HepG2 (cell line): ENCODE measurements around the gene OR14A2. TPM values are rescaled to one million over a fixed set of nuclear protein-coding genes. Genes with fewer than 3 reads are reported as not detected.
"Not testable (repeated sequence)": the region's sequence is repeated elsewhere in the genome, so short reads cannot be mapped to it uniquely, and the experiment has no call there.

Experiments
- ATAC-seq: fragments of 200-7000 bp; cut with Tn5 transposase; 3 replicates; pipeline ENCODE4 v1.9.1; 2020; ENCODE audit warnings: mild to moderate bottlenecking, moderate library complexity
- BruUV-seq: library from RNA; stranded (reverse); fragments of 400-500 nt; replicated peaks from 2 replicates; lab custom pipeline; 2021; lab: Mats Ljungman, UMichigan
- CTCF ChIA-PET: fragments of 300-600 bp; formaldehyde crosslinking; extraction: SDS; loops from one replicate; lab custom pipeline; 2021; ENCODE audit warnings: low total read pairs, inconsistent platforms, low intra/inter-chr PET ratio; lab: Yijun Ruan, JAX
- POLR2A ChIA-PET: fragments of 350-600 bp; sonication (Branson Sonifier 250); formaldehyde crosslinking; loops from one replicate; lab custom pipeline; 2020; ENCODE audit warnings: antibody characterized with exemption, inconsistent platforms; lab: Yijun Ruan, JAX
- DNase-seq: peaks from one replicate; pipeline ENCODE4 v3.0.0-alpha.2; 2015; ENCODE audit warnings: low spot score
- FAIRE-seq: peaks from 3 replicates; lab custom pipeline; 2011; peaks lifted over from hg19 to GRCh38; lab: Jason Lieb, UNC
- H2AFZ ChIP-seq: one replicate; pipeline ENCODE4 v1.6.1; 2011; ENCODE audit warnings: low read length, inconsistent platforms
- H3K27ac ChIP-seq: fragments of 300-600 bp; 3 replicates; pipeline ENCODE4 v1.8.0; 2011; ENCODE audit warnings: mixed run types, mild to moderate bottlenecking, mixed read lengths, low read length, inconsistent platforms; ENCODE audit not compliant: insufficient read depth; ENCODE audit errors: extremely low read length
- H3K27me3 ChIP-seq, 2 experiments: fragments of 200-600 bp in 1 of 2; 2 replicates in 1 of 2; 3 replicates in 1 of 2; pipeline versions ENCODE4 v1.6.0 to v1.8.0; 2011; ENCODE audit warnings: low read length in 2 of 2, mild to moderate bottlenecking in 2 of 2, moderate library complexity in 2 of 2, inconsistent platforms in 1 of 2; ENCODE audit not compliant: insufficient read depth in 2 of 2, control insufficient read depth in 1 of 2
- H3K36me3 ChIP-seq, 2 experiments: fragments of 200-600 bp in 1 of 2; replicated peaks in 1 of 2; 2 replicates in 1 of 2; 3 replicates in 1 of 2; pipeline versions ENCODE4 v1.5.1 to v1.8.0; 2011; ENCODE audit warnings: low read length in 2 of 2, inconsistent platforms in 1 of 2; ENCODE audit not compliant: insufficient read depth in 2 of 2, control insufficient read depth in 1 of 2
- H3K4me1 ChIP-seq: 2 replicates; pipeline ENCODE4 v1.5.1; 2012; ENCODE audit warnings: low read length, inconsistent platforms; ENCODE audit not compliant: insufficient read depth
- H3K4me2 ChIP-seq: 2 replicates; pipeline ENCODE4 v1.6.0; 2011; ENCODE audit warnings: low read depth, low read length, inconsistent platforms
- H3K4me3 ChIP-seq, 3 experiments: fragments of 200-600 bp in 1 of 3; sonication (generic), shearing (Covaris generic) in 1 of 3; replicated peaks in 1 of 3; 2 replicates each; pipeline ENCODE4 v1.5.1; 2011 to 2016; ENCODE audit warnings: low read length in 3 of 3, inconsistent platforms in 2 of 3, low read depth in 2 of 3, mild to moderate bottlenecking in 2 of 3, control low read depth in 1 of 3, mixed read lengths in 1 of 3; ENCODE audit not compliant: insufficient read depth in 1 of 3
- H3K79me2 ChIP-seq: one replicate; pipeline ENCODE4 v1.6.1; 2011; ENCODE audit warnings: low read length, inconsistent platforms; ENCODE audit not compliant: insufficient read depth
- H3K9ac ChIP-seq: 2 replicates; pipeline ENCODE4 v1.6.0; 2011; ENCODE audit warnings: mild to moderate bottlenecking, low read depth, low read length, inconsistent platforms; ENCODE audit not compliant: insufficient read depth
- H3K9me3 ChIP-seq: 2 replicates; pipeline ENCODE4 v1.5.1; 2012; ENCODE audit warnings: mild to moderate bottlenecking, low read length
- H4K20me1 ChIP-seq: 2 replicates; pipeline ENCODE4 v1.6.0; 2011; ENCODE audit warnings: inconsistent platforms, mild to moderate bottlenecking, low read length, moderate library complexity; ENCODE audit not compliant: insufficient read depth
- JUN ChIP-seq: sonication (generic); formaldehyde crosslinking; IDR thresholded peaks from 2 replicates; pipeline ENCODE4 v1.4.0; 2020; ENCODE audit warnings: mild to moderate bottlenecking, missing genetic modification reagents
- KDM2A ChIP-seq: sonication (generic); formaldehyde crosslinking; IDR thresholded peaks from 2 replicates; pipeline ENCODE4 v1.4.0; 2020; ENCODE audit warnings: low read depth, missing genetic modification reagents, borderline replicate concordance
- REL ChIP-seq: sonication (generic); formaldehyde crosslinking; conservative IDR thresholded peaks from 2 replicates; pipeline ENCODE4 v1.8.0; 2022; ENCODE audit warnings: mild to moderate bottlenecking, missing genetic modification reagents, moderate library complexity
- RFXAP ChIP-seq: sonication (generic); formaldehyde crosslinking; IDR thresholded peaks from 2 replicates; pipeline ENCODE4 v1.4.0; 2020; ENCODE audit warnings: missing genetic modification reagents, borderline replicate concordance
- TOE1 ChIP-seq: sonication (generic); formaldehyde crosslinking; IDR thresholded peaks from 2 replicates; pipeline ENCODE4 v1.4.0; 2020; ENCODE audit warnings: mild to moderate bottlenecking, missing genetic modification reagents
- ZNF367 ChIP-seq: sonication (generic); formaldehyde crosslinking; IDR thresholded peaks from 2 replicates; pipeline ENCODE4 v1.4.0; 2020; ENCODE audit warnings: missing genetic modification reagents, borderline replicate concordance
- ZNF570 ChIP-seq: sonication (generic); formaldehyde crosslinking; IDR thresholded peaks from 2 replicates; pipeline ENCODE4 v1.4.0; 2020; ENCODE audit warnings: mild to moderate bottlenecking, missing genetic modification reagents, borderline replicate concordance
- ZNF7 ChIP-seq: IDR thresholded peaks from 2 replicates; pipeline ENCODE4 v1.6.1; 2016; ENCODE audit warnings: missing biosample characterization, missing genetic modification reagents
- ZNF777 ChIP-seq: sonication (generic); formaldehyde crosslinking; IDR thresholded peaks from 2 replicates; pipeline ENCODE4 v1.4.0; 2020; ENCODE audit warnings: missing genetic modification reagents
- ZNF879 ChIP-seq: sonication (generic); formaldehyde crosslinking; IDR thresholded peaks from 2 replicates; pipeline ENCODE4 v1.8.1; 2023; ENCODE audit warnings: missing genetic modification reagents
- ZSCAN12 ChIP-seq: sonication (generic); formaldehyde crosslinking; IDR thresholded peaks from 2 replicates; pipeline ENCODE4 v1.9.0; 2021; ENCODE audit warnings: mild to moderate bottlenecking, missing genetic modification reagents
- WGBS: methylation state at CpG from one replicate; pipeline ENCODE4 v1.1.6; 2017; ENCODE audit warnings: low lambda C conversion rate; 5-methylcytosine and 5-hydroxymethylcytosine counted together
- in situ Hi-C: cut with HindIII; loops from 2 replicates; pipeline ENCODE4 v1.10.0; 2017; ENCODE audit warnings: low pct_unique_long_range_greater_than_20kb; ENCODE audit not compliant: extremely low pct_ligation_motif_present
- intact Hi-C: fragments of 100-400 bp; cut with micrococcal nuclease; formaldehyde crosslinking; loops from one replicate; pipeline ENCODE4 v1.10.0; 2022; ENCODE audit not compliant: unreplicated experiment
- polyA plus RNA-seq, 8 experiments: library from polyadenylated mRNA; depleted of rRNA in 3 of 8; stranded (reverse) in 7 of 8; unstranded in 1 of 8; fragments of >200 nt; fragmentation: Illumina TruSeq in 4 of 8; extraction: Trizol in 4 of 8; gene quantifications; 2 replicates each; pipeline versions ENCODE4 v1.2.1 to v1.2.3, GENCODE V29; 2011 to 2016; ENCODE audit warnings: low read depth in 4 of 8, missing spikeins in 1 of 8, mixed read lengths in 1 of 8; ENCODE audit not compliant: insufficient read depth in 1 of 8
- total RNA-seq, 5 experiments: library from RNA; depleted of rRNA; stranded (reverse); fragments of >200 nt; fragmentation: Illumina TruSeq; extraction: Trizol; gene quantifications; 2 replicates each; pipeline ENCODE4 v1.2.3, GENCODE V29; 2016; ENCODE audit warnings: low read depth in 1 of 5
- TF ChIP-seq, protein P1 (sequence below): sonication (generic); formaldehyde crosslinking; IDR thresholded peaks from 2 replicates; pipeline ENCODE4 v1.8.1; 2023; ENCODE audit warnings: mild to moderate bottlenecking, missing genetic modification reagents
- TF ChIP-seq, protein P2 (sequence below): sonication (generic); formaldehyde crosslinking; IDR thresholded peaks from 2 replicates; pipeline ENCODE4 v1.4.0; 2020; ENCODE audit warnings: mild to moderate bottlenecking, missing genetic modification reagents
- TF ChIP-seq, protein P3 (sequence below): sonication (generic); formaldehyde crosslinking; IDR thresholded peaks from 2 replicates; pipeline ENCODE4 v1.4.0; 2020; ENCODE audit warnings: missing genetic modification reagents, borderline replicate concordance

OR14A2 gene
- total and polyA plus RNA-seq, 2 of the 13 experiments (the other 11 are each of a cell fraction or from before 2014, with no cell fraction given): not detected

DNA sequence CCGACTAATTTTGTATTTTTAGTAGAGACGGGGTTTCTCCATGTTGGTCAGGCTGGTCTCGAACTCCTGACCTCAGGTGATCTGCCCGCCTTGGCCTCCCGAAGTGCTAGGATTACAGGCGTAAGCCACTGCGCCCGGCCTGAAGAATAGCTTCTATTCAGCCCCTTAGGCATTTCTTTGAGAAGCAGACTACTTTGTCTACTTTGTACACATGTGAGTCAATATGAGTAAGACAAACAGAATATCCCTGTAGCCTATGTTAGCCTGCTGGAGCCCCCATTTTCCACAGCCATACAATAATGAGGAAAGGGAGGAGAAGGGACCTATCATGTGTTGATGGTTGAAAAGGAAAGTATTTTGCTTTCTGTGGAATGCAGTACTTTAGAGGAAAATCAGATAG is 37.3 kb downstream of the OR14A2 start:
- H2AFZ ChIP-seq, H3K27ac ChIP-seq, ATAC-seq, H3K27me3 ChIP-seq, H3K4me2 ChIP-seq, in situ Hi-C loops, H3K4me3 ChIP-seq, POLR2A ChIA-PET, BruUV-seq, intact Hi-C loops, H3K36me3 ChIP-seq, CTCF ChIA-PET, H4K20me1 ChIP-seq, H3K79me2 ChIP-seq, H3K9ac ChIP-seq, H3K4me1 ChIP-seq, DNase-seq, FAIRE-seq: not testable (repeated sequence)
- H3K9me3 ChIP-seq: peaks cover 78% of the 10 kb centered on the region
- 30% methylated on average over 8 of the region's 8 CpGs for WGBS

DNA sequence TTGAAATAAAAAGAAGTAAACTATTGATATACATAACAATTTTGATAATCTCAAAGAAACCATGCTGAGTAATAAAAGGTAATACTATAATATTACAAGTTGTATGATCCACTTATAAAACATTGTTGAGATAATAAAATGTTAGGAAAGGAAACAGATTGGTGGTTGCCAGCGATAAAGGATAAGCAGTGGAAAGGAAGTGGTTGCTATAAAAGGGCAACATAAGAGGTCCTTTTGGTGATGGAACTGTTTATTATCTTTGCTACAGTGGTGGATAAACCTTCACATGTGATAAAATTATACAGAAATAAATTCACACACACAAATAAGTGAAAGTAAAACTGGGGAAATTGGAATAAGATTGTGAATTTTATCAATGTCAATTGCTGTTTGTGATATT is 46.6 kb downstream of the OR14A2 start:
- in situ Hi-C loops: no loop called here
- no peaks in the 10 kb centered on the region for H3K36me3 ChIP-seq
- H3K27ac ChIP-seq: no peak overlapping the region
- intact Hi-C loops: no loop called here
- H3K27me3 ChIP-seq: no peaks in the 10 kb centered on the region
- H3K4me2 ChIP-seq: no peak overlapping the region
- no peak for DNase-seq
- H4K20me1 ChIP-seq: no peaks in the 10 kb centered on the region
- no peak overlapping the region for H3K9ac ChIP-seq
- ATAC-seq: no peak
- no peak overlapping the region for H2AFZ ChIP-seq
- no peak overlapping the region for H3K4me3 ChIP-seq
- POLR2A ChIA-PET: no interaction called here
- WGBS: 46% methylated on average over 1 of the region's 1 CpG
- CTCF ChIA-PET: no interaction called here
- H3K9me3 ChIP-seq: peaks cover 61% of the 10 kb centered on the region
- H3K79me2 ChIP-seq: no peaks in the 10 kb centered on the region
- H3K4me1 ChIP-seq: no peaks in the 10 kb centered on the region
- no peak for FAIRE-seq
- BruUV-seq: no TSS peak
- TF ChIP-seq ZNF570 (CRISPR knock-in tag): no peak
- TF ChIP-seq RFXAP: no peak
- no peak for TF ChIP-seq ZNF777 (CRISPR knock-in tag)
- no peak for TF ChIP-seq ZNF367
- TF ChIP-seq, protein P1, sequence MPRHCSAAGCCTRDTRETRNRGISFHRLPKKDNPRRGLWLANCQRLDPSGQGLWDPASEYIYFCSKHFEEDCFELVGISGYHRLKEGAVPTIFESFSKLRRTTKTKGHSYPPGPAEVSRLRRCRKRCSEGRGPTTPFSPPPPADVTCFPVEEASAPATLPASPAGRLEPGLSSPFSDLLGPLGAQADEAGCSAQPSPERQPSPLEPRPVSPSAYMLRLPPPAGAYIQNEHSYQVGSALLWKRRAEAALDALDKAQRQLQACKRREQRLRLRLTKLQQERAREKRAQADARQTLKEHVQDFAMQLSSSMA (CRISPR knock-in tag): no peak
- TF ChIP-seq ZNF879 (CRISPR knock-in tag): no peak
- no peak for TF ChIP-seq KDM2A
- TF ChIP-seq, protein P2, sequence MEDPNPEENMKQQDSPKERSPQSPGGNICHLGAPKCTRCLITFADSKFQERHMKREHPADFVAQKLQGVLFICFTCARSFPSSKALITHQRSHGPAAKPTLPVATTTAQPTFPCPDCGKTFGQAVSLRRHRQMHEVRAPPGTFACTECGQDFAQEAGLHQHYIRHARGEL (CRISPR knock-in tag): no peak
- TF ChIP-seq ZNF7 (CRISPR knock-in tag): no peak
- TF ChIP-seq REL (CRISPR knock-in tag): no peak
- TF ChIP-seq TOE1 (CRISPR knock-in tag): no peak
- no peak for TF ChIP-seq ZSCAN12 (CRISPR knock-in tag)
- no peak for TF ChIP-seq JUN (CRISPR knock-in tag)
- TF ChIP-seq, protein P3, sequence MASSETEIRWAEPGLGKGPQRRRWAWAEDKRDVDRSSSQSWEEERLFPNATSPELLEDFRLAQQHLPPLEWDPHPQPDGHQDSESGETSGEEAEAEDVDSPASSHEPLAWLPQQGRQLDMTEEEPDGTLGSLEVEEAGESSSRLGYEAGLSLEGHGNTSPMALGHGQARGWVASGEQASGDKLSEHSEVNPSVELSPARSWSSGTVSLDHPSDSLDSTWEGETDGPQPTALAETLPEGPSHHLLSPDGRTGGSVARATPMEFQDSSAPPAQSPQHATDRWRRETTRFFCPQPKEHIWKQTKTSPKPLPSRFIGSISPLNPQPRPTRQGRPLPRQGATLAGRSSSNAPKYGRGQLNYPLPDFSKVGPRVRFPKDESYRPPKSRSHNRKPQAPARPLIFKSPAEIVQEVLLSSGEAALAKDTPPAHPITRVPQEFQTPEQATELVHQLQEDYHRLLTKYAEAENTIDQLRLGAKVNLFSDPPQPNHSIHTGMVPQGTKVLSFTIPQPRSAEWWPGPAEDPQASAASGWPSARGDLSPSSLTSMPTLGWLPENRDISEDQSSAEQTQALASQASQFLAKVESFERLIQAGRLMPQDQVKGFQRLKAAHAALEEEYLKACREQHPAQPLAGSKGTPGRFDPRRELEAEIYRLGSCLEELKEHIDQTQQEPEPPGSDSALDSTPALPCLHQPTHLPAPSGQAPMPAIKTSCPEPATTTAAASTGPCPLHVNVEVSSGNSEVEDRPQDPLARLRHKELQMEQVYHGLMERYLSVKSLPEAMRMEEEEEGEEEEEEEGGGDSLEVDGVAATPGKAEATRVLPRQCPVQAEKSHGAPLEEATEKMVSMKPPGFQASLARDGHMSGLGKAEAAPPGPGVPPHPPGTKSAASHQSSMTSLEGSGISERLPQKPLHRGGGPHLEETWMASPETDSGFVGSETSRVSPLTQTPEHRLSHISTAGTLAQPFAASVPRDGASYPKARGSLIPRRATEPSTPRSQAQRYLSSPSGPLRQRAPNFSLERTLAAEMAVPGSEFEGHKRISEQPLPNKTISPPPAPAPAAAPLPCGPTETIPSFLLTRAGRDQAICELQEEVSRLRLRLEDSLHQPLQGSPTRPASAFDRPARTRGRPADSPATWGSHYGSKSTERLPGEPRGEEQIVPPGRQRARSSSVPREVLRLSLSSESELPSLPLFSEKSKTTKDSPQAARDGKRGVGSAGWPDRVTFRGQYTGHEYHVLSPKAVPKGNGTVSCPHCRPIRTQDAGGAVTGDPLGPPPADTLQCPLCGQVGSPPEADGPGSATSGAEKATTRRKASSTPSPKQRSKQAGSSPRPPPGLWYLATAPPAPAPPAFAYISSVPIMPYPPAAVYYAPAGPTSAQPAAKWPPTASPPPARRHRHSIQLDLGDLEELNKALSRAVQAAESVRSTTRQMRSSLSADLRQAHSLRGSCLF (CRISPR knock-in tag): no peak
